Measurements from ENCODE around the gene P4HA1. TPM values are rescaled to one million over a fixed set of nuclear protein-coding genes. Genes with fewer than 3 reads are reported as not detected.

Gene P4HA1
- total RNA-seq, 1 donor from 2014 or later, result 35.6 TPM

DNA sequence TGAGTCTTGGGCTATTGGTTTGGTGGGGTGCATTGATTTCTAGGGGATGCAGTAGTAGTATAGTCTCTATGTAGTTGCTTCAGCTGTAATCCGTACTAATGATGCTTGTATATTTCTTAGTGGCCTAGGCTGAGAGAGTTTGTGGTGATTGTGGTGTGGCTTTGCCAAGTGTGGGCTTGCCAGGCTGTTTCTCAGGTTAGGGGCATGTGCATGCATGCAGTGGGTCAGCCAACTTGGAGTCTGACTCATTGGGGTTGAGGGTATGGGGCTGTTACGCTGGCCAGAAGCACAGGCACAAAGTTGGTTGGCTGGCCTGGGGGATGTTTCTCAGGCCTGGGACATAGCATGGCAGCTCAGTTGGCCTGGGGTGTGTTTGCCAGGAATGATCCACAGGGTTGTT, 116.3 kb downstream of the P4HA1 start:
- H3K27me3 ChIP-seq (ENCODE audit: control insufficient read depth, insufficient read depth, low read length), result no peaks in the 10 kb centered on the region
- no peak for TF ChIP-seq CTCF (IDR thresholded peaks at IDR 0.05; ENCODE audit: insufficient read depth, low read length, poor library complexity, severe bottlenecking)
- DNase-seq (ENCODE audit: low read depth), result no peak
- H3K4me3 ChIP-seq (ENCODE audit: low read depth, low read length), result no peak overlapping the region
- no peaks in the 10 kb centered on the region for H3K36me3 ChIP-seq (ENCODE audit: control insufficient read depth, insufficient read depth, low read length)

GRCh38 chr10:72979709-72980108, 117.0 kb downstream of the P4HA1 start:
- H3K36me3 ChIP-seq (ENCODE audit: control insufficient read depth, insufficient read depth, low read length), result no peaks in the 10 kb centered on the region
- no peak overlapping the region for H3K4me3 ChIP-seq (ENCODE audit: low read depth, low read length)
- no peaks in the 10 kb centered on the region for H3K27me3 ChIP-seq (ENCODE audit: control insufficient read depth, insufficient read depth, low read length)
- DNase-seq (ENCODE audit: low read depth), result no peak
- TF ChIP-seq CTCF (IDR thresholded peaks at IDR 0.05; ENCODE audit: insufficient read depth, low read length, poor library complexity, severe bottlenecking), result no peak

DNA sequence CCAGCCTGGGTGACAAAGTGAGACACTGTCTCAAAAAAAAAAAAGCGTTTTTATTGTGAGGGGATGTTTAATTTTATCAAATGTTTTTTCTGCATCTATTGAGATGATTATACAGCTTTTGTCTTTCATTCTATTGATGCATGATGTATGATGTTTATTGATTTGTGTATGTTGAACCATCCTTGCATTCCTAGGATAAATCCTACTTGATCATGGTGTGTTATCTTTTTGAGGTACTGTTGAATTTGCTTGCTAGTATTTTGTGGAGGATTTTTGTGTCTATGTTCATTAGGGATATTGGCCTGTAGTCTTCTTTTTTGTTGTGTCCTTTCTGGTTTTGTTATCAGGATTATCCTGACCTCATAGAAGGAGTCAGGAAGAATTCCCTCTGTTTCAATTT, 119.8 kb downstream of the P4HA1 start:
- H3K36me3 ChIP-seq (ENCODE audit: control insufficient read depth, insufficient read depth, low read length), result no peaks in the 10 kb centered on the region
- TF ChIP-seq CTCF (IDR thresholded peaks at IDR 0.05; ENCODE audit: insufficient read depth, low read length, poor library complexity, severe bottlenecking), result no peak
- H3K4me3 ChIP-seq (ENCODE audit: low read depth, low read length), result no peak overlapping the region
- DNase-seq (ENCODE audit: low read depth), result no peak
- H3K27me3 ChIP-seq (ENCODE audit: control insufficient read depth, insufficient read depth, low read length), result no peaks in the 10 kb centered on the region

Other genes starting within 250 kb of the P4HA1 start
- not detected in 2 replicates for gene OIT3, start 203.1 kb downstream of the P4HA1 start, total RNA-seq
- gene PLA2G12B, start 142.1 kb downstream of the P4HA1 start, total RNA-seq, result not detected in 2 replicates
- 1.8 and 1.9 TPM in 2 replicates for gene NUDT13, start 13.6 kb upstream of the P4HA1 start, total RNA-seq
- gene ECD, start 71.1 kb upstream of the P4HA1 start, total RNA-seq, result 38.4 and 50.7 TPM in 2 replicates
- gene FAM149B1, start 71.3 kb upstream of the P4HA1 start, total RNA-seq, result 11.4 and 19.0 TPM in 2 replicates
- gene DNAJC9, start 150.4 kb upstream of the P4HA1 start, total RNA-seq, result 40.0 and 42.2 TPM in 2 replicates
- gene MRPS16, start 155.8 kb upstream of the P4HA1 start, total RNA-seq, result 70.5 and 71.9 TPM in 2 replicates